ENCODE data around the gene NME5.

The NME5 gene, protein sequence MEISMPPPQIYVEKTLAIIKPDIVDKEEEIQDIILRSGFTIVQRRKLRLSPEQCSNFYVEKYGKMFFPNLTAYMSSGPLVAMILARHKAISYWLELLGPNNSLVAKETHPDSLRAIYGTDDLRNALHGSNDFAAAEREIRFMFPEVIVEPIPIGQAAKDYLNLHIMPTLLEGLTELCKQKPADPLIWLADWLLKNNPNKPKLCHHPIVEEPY

GRCh38 chr5:138138949-138139780 lies at the start of gene NME5:
Gene NME5 (minus strand): TSS chr5:138139428. CDS start chr5:138138780, 648 bp downstream.
- TF ChIP-seq POLR2A (IDR thresholded peaks at IDR 0.05; ENCODE audit: low read depth, low read length), result no peak
- no peak for FAIRE-seq
- no peak for DNase-seq (ENCODE audit: insufficient read length, low spot score)

- TF ChIP-seq POLR2A (IDR thresholded peaks at IDR 0.05; ENCODE audit: low read depth, low read length), result no peak
- FAIRE-seq (no peak), DNase-seq (ENCODE audit: insufficient read length, low spot score) (no peak)
Measured at GRCh38 chr5:138188626-138189025, 49.4 kb upstream of the NME5 start.

GRCh38 chr5:138186002-138186447 lies 46.8 kb upstream of the NME5 start:
- DNase-seq (ENCODE audit: insufficient read length, low spot score) (no peak), FAIRE-seq (no peak)

DNA sequence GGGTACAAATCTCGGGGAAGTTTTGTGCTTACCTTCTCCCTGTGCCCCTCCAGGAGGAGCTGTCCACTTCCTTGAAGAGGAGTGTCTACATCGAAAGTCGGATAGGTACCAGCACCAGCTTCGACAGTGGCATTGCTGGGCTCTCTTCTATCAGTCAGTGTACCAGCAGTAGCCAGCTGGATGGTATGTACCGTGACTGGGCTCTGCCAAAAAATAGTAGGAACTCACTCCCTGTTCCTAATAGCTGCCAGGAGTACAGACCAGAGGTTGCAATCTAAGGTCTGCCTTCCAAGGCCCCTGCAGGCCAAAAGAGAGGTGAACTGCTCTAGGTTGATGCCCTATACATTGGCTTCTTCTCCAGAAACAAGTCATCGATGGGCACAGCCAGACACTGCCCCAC lies 43.6 kb upstream of the NME5 start:
- TF ChIP-seq POLR2A (IDR thresholded peaks at IDR 0.05; ENCODE audit: low read depth, low read length), result no peak
- FAIRE-seq (no peak), DNase-seq (ENCODE audit: insufficient read length, low spot score) (no peak)

More at GRCh38 chr5:138186002-138186447, 46.8 kb upstream of the NME5 start:
- no peak for TF ChIP-seq POLR2A (IDR thresholded peaks at IDR 0.05; ENCODE audit: low read depth, low read length)

DNA sequence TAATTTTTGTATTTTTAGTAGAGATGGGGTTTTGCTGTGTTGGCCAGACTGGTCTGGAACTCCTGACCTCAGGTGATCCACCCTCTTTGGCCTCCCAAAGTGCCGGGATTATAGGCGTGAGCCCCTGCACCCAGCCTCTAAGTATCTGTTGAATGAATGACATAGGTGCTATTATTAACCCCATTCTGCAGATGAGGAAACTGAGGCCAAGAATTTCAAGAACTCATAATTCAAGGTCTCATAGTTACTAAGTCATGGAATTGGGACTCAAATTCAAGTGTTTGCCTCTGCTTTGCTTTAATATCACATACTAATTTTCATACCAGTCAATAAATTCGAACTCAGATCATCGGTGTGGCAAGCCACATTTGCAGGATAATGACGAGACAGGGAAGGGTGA lies 41.6 kb upstream of the NME5 start:
- no peak for TF ChIP-seq POLR2A (IDR thresholded peaks at IDR 0.05; ENCODE audit: low read depth, low read length)
- FAIRE-seq, result no peak
- DNase-seq (ENCODE audit: insufficient read length, low spot score), result no peak

GRCh38 chr5:138180183-138180782 lies 41.1 kb upstream of the NME5 start:
- FAIRE-seq (no peak), DNase-seq (ENCODE audit: insufficient read length, low spot score) (peak; percentile 15)
- TF ChIP-seq POLR2A (IDR thresholded peaks at IDR 0.05; ENCODE audit: low read depth, low read length), result no peak

DNA sequence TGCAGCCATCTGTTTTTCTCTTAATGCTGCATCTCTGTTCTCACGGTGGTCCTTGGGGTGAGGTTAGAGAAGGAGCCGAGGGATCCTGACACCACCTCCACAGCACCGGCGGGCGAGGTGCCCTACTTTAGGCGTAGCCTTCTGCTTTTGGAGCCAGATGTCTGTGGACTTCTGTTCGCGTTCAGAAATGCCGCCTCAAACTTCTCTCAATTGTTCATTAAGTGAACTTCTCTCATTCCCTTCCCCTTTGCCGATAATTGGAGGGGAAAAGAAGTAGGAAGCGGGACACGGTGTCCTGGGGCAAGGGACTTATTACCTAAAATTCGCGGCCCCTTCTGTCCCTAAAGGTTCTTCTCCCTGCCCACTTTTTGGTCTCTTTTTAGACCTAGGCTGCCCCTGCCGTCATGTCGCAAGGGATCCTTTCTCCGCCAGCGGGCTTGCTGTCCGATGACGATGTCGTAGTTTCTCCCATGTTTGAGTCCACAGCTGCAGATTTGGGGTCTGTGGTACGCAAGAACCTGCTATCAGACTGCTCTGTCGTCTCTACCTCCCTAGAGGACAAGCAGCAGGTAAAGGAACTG lies 40.1 kb upstream of the NME5 start:
- DNase-seq (ENCODE audit: insufficient read length, low spot score), result no peak
- no peak for FAIRE-seq

DNA sequence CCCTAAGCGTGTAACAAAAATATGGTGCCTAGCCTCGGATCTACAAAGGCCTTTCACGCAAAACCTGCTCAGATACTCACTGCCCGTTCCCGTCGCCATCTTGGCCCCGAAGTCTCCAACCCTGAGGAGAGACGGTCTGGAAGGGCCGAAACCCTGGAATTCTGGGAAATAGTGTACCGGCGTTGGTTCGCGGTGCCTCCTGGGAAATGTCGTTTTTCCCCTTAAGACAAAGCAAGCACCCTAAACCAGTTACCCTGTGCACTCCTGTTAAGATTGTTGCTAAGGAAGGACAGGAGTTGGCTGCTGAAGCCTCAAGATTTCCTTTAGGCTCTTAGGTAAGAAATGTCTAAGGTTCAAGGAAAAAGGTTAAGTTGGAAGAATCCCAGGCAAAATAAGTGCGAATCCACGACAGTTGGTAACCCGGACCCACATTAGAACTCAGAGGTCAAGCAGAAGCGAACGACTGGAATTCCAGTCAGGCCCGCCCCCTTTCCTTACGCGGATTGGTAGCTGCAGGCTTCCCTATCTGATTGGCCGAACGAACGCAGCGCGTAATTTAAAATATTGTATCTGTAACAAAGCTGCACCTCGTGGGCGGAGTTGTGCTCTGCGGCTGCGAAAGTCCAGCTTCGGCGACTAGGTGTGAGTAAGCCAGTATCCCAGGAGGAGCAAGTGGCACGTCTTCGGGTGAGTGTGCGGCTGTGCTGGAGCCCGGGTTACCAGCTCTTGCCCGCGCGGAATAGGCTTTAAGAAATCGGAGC lies 39.5 kb upstream of the NME5 start, which contains the start of the genes BRD8 and KIF20A:
Gene BRD8 (minus strand): TSS at position 115 of the 761 bp plus-strand sequence. CDS start 16 bp downstream, at position 99.
Gene KIF20A (plus strand): TSS at position 597 of the 761 bp plus-strand sequence. CDS start 569 bp downstream, outside the sequence.
- peak; percentile 92 for TF ChIP-seq POLR2A (IDR thresholded peaks at IDR 0.05; ENCODE audit: low read depth, low read length)
- DNase-seq (ENCODE audit: insufficient read length, low spot score) (peak; percentile 73), FAIRE-seq (no peak)

More for the DNA sequence above, 40.1 kb upstream of the NME5 start:
- no peak for TF ChIP-seq POLR2A (IDR thresholded peaks at IDR 0.05; ENCODE audit: low read depth, low read length)

DNA sequence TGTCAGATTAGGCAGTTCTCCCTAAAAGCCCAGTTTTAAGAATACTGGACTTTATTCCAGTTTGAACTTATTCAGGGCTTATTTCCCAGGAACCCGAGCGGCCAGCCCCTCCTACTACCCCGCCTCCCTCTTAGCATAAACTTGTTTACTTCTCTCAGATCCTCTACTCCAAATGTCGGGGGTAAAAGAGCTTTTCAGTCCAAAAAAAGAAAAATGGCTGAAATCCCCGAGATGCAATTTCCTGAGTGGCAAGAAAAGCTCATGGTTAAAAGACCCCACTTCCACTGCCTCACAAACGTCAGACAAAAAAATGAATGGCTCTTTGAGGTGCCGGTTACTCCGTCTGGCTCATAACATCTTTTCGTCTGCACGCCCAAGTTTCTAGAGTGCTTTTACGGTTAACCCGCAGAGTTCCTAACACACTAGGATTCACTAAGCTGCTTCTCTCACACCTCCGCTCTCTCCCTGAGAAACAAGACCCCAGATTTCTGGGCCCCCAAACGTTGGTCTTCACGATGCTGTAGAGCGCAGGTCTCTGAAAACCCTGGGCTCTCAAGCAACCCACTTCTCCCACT lies 38.8 kb upstream of the NME5 start:
- FAIRE-seq (no peak), DNase-seq (ENCODE audit: insufficient read length, low spot score) (peak; percentile 26)
- no peak for TF ChIP-seq POLR2A (IDR thresholded peaks at IDR 0.05; ENCODE audit: low read depth, low read length)

- DNase-seq (ENCODE audit: insufficient read length, low spot score), result no peak
- TF ChIP-seq POLR2A (IDR thresholded peaks at IDR 0.05; ENCODE audit: low read depth, low read length), result no peak
- no peak for FAIRE-seq
Measured at GRCh38 chr5:138170299-138170698, 31.1 kb upstream of the NME5 start.

- no peak for DNase-seq (ENCODE audit: insufficient read length, low spot score)
- TF ChIP-seq POLR2A (IDR thresholded peaks at IDR 0.05; ENCODE audit: low read depth, low read length), result no peak
- FAIRE-seq, result no peak
Measured at GRCh38 chr5:138169124-138169523, 29.9 kb upstream of the NME5 start.

- DNase-seq (ENCODE audit: insufficient read length, low spot score), result no peak
- FAIRE-seq, result no peak
- TF ChIP-seq POLR2A (IDR thresholded peaks at IDR 0.05; ENCODE audit: low read depth, low read length), result no peak
Measured at GRCh38 chr5:138163721-138164120, 24.5 kb upstream of the NME5 start.

GRCh38 chr5:138160706-138161105 lies 21.5 kb upstream of the NME5 start:
- no peak for FAIRE-seq
- TF ChIP-seq POLR2A (IDR thresholded peaks at IDR 0.05; ENCODE audit: low read depth, low read length), result no peak
- no peak for DNase-seq (ENCODE audit: insufficient read length, low spot score)

All from H54 (cell line).